Stomach (tissue), 4 donors: ENCODE results near the gene CFAP298.

Experiments used
- POLR2AphosphoS5 ChIP-seq, 3 donors: sonication (generic); formaldehyde crosslinking; IDR thresholded peaks; one replicate each; pipeline ENCODE4 v1.6.1; 2016; ENCODE audit warnings: antibody characterized with exemption in 3 of 3
- TF ChIP-seq, protein P1 (sequence below), 7 experiments: fragments of 450-650 bp in 4 of 7; fragments of 200-600 bp in 3 of 7; sonication (generic) in 3 of 7; IDR thresholded peaks; one replicate each; pipeline ENCODE4 v1.5.1; 2016 to 2019; ENCODE audit warnings: antibody characterized with exemption in 7 of 7, control low read depth in 2 of 7, mild to moderate bottlenecking in 1 of 7

GRCh38 chr21:32576011-32576410 lies 36.2 kb downstream of the CFAP298 start:
- TF ChIP-seq, protein P1, sequence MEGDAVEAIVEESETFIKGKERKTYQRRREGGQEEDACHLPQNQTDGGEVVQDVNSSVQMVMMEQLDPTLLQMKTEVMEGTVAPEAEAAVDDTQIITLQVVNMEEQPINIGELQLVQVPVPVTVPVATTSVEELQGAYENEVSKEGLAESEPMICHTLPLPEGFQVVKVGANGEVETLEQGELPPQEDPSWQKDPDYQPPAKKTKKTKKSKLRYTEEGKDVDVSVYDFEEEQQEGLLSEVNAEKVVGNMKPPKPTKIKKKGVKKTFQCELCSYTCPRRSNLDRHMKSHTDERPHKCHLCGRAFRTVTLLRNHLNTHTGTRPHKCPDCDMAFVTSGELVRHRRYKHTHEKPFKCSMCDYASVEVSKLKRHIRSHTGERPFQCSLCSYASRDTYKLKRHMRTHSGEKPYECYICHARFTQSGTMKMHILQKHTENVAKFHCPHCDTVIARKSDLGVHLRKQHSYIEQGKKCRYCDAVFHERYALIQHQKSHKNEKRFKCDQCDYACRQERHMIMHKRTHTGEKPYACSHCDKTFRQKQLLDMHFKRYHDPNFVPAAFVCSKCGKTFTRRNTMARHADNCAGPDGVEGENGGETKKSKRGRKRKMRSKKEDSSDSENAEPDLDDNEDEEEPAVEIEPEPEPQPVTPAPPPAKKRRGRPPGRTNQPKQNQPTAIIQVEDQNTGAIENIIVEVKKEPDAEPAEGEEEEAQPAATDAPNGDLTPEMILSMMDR (IDR thresholded peaks at IDR 0.05): no peak
- no peak for TF ChIP-seq POLR2AphosphoS5 (IDR thresholded peaks at IDR 0.05)
